ENCODE data around the gene RMND1. TPM values are rescaled to one million over a fixed set of nuclear protein-coding genes. Genes with fewer than 3 reads are reported as not detected.

RMND1 gene
- polyA plus RNA-seq, 1 donor from 2014 or later: 35.3 TPM

DNA sequence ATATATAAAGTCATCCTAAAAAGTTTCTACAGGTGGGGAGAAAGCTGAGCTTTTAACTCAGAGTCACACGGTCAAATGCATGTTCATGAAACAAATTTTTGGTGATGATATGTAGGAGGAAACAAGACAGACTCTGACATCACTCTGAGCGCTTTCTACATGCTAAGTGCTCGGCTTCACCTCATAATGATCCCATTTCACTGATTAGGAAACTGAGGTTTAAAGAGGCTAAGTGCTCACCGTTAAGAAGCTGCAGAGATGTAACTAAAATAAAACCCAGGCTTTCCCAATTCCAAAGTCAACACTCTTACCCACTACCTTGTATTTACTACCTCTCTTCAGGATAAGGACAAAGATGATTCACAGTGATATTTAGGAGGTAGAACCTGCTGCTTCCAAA lies 4.7 kb downstream of the RMND1 start:
- H3K9me2 ChIP-seq (ENCODE audit: insufficient read depth, low read length): no peaks in the 10 kb centered on the region
- H3K79me2 ChIP-seq (replicated peaks; ENCODE audit: insufficient read depth, low read length): peaks cover 24% of the 10 kb centered on the region
- no peak overlapping the region for H2AFZ ChIP-seq (ENCODE audit: low read depth, low read length)
- no peak overlapping the region for H3K27ac ChIP-seq (ENCODE audit: low read length)
- no peaks in the 10 kb centered on the region for H4K20me1 ChIP-seq (ENCODE audit: insufficient read depth)
- TF ChIP-seq, protein P1, sequence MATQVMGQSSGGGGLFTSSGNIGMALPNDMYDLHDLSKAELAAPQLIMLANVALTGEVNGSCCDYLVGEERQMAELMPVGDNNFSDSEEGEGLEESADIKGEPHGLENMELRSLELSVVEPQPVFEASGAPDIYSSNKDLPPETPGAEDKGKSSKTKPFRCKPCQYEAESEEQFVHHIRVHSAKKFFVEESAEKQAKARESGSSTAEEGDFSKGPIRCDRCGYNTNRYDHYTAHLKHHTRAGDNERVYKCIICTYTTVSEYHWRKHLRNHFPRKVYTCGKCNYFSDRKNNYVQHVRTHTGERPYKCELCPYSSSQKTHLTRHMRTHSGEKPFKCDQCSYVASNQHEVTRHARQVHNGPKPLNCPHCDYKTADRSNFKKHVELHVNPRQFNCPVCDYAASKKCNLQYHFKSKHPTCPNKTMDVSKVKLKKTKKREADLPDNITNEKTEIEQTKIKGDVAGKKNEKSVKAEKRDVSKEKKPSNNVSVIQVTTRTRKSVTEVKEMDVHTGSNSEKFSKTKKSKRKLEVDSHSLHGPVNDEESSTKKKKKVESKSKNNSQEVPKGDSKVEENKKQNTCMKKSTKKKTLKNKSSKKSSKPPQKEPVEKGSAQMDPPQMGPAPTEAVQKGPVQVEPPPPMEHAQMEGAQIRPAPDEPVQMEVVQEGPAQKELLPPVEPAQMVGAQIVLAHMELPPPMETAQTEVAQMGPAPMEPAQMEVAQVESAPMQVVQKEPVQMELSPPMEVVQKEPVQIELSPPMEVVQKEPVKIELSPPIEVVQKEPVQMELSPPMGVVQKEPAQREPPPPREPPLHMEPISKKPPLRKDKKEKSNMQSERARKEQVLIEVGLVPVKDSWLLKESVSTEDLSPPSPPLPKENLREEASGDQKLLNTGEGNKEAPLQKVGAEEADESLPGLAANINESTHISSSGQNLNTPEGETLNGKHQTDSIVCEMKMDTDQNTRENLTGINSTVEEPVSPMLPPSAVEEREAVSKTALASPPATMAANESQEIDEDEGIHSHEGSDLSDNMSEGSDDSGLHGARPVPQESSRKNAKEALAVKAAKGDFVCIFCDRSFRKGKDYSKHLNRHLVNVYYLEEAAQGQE (IDR thresholded peaks at IDR 0.05; ENCODE audit: borderline replicate concordance): no peak
- TF ChIP-seq EP300 (conservative IDR thresholded peaks at IDR 0.05; ENCODE audit: poor library complexity, severe bottlenecking): no peak
- TF ChIP-seq POLR2AphosphoS5 (IDR thresholded peaks at IDR 0.05): no peak
- no peak for TF ChIP-seq TAF1 (IDR thresholded peaks at IDR 0.05; ENCODE audit: low read depth)
- TF ChIP-seq EZH2 (IDR thresholded peaks at IDR 0.05; ENCODE audit: borderline replicate concordance, insufficient read depth, low read length, poor library complexity, severe bottlenecking): no peak
- TF ChIP-seq SMC3 (conservative IDR thresholded peaks at IDR 0.05; ENCODE audit: poor library complexity): no peak
- no peak overlapping the region for H3K4me2 ChIP-seq (ENCODE audit: low read length)
- H3K36me3 ChIP-seq (ENCODE audit: insufficient read depth, low read length): no peaks in the 10 kb centered on the region
- H3K27me3 ChIP-seq (ENCODE audit: insufficient read depth, low read depth, low read length): no peaks in the 10 kb centered on the region
- H3F3A ChIP-seq (ENCODE audit: insufficient read depth, low read length, poor library complexity, severe bottlenecking): no peaks in the 10 kb centered on the region
- no peak overlapping the region for H3K4me3 ChIP-seq (ENCODE audit: low read length)
- H3K9ac ChIP-seq (ENCODE audit: low read length): no peak overlapping the region
- no peaks in the 10 kb centered on the region for H3K9me3 ChIP-seq (ENCODE audit: low read length)

DNA sequence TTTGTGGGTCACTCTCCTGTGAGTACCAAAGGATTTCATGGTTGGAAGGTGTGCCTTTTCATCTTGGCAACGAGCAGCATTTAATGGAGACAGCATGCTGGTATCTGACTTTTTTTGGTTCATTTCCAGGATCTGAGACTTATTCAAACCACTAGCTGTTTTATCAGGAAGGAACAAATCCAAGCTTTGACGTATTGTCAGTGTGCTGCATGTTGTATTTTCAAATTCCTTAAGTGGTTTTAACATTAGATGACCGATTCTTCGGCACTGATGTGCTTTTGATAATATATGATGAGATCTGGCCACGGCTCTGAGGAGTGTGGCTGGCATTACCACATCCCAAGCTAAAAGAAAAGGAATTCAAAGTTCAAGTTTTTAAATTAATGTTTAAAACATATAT lies 6.4 kb downstream of the RMND1 start:
- Histone ChIP-seq H4K20me1 (ENCODE audit: insufficient read depth) (no peaks in the 10 kb centered on the region), H3K4me3 (ENCODE audit: low read length) (no peak overlapping the region), H3F3A (ENCODE audit: insufficient read depth, low read length, poor library complexity, severe bottlenecking) (no peaks in the 10 kb centered on the region), H3K27me3 (ENCODE audit: insufficient read depth, low read depth, low read length) (no peaks in the 10 kb centered on the region), H3K79me2 (replicated peaks; ENCODE audit: insufficient read depth, low read length) (peaks cover 28% of the 10 kb centered on the region), H2AFZ (ENCODE audit: low read depth, low read length) (no peak overlapping the region), H3K36me3 (ENCODE audit: insufficient read depth, low read length) (no peaks in the 10 kb centered on the region), H3K27ac (ENCODE audit: low read length) (no peak overlapping the region), H3K4me2 (ENCODE audit: low read length) (no peak overlapping the region), H3K9me3 (ENCODE audit: low read length) (no peaks in the 10 kb centered on the region), H3K9ac (ENCODE audit: low read length) (no peak overlapping the region), H3K9me2 (ENCODE audit: insufficient read depth, low read length) (no peaks in the 10 kb centered on the region)
- no peak for TF ChIP-seq TAF1 (IDR thresholded peaks at IDR 0.05; ENCODE audit: low read depth)
- TF ChIP-seq RAD21 (conservative IDR thresholded peaks at IDR 0.05): no peak
- no peak for TF ChIP-seq MXI1 (conservative IDR thresholded peaks at IDR 0.05; ENCODE audit: poor library complexity, severe bottlenecking)
- no peak for TF ChIP-seq POLR2AphosphoS5 (IDR thresholded peaks at IDR 0.05)
- TF ChIP-seq EZH2 (IDR thresholded peaks at IDR 0.05; ENCODE audit: borderline replicate concordance, insufficient read depth, low read length, poor library complexity, severe bottlenecking): no peak
- TF ChIP-seq, protein P1 (IDR thresholded peaks at IDR 0.05; ENCODE audit: borderline replicate concordance): no peak
- TF ChIP-seq, protein P2, sequence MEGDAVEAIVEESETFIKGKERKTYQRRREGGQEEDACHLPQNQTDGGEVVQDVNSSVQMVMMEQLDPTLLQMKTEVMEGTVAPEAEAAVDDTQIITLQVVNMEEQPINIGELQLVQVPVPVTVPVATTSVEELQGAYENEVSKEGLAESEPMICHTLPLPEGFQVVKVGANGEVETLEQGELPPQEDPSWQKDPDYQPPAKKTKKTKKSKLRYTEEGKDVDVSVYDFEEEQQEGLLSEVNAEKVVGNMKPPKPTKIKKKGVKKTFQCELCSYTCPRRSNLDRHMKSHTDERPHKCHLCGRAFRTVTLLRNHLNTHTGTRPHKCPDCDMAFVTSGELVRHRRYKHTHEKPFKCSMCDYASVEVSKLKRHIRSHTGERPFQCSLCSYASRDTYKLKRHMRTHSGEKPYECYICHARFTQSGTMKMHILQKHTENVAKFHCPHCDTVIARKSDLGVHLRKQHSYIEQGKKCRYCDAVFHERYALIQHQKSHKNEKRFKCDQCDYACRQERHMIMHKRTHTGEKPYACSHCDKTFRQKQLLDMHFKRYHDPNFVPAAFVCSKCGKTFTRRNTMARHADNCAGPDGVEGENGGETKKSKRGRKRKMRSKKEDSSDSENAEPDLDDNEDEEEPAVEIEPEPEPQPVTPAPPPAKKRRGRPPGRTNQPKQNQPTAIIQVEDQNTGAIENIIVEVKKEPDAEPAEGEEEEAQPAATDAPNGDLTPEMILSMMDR (IDR thresholded peaks at IDR 0.05; ENCODE audit: poor library complexity, severe bottlenecking): no peak
- no peak for TF ChIP-seq SMC3 (conservative IDR thresholded peaks at IDR 0.05; ENCODE audit: poor library complexity)
- TF ChIP-seq EP300 (conservative IDR thresholded peaks at IDR 0.05; ENCODE audit: poor library complexity, severe bottlenecking): no peak
